Activated gamma-delta T cell (primary cell): Measurements from ENCODE around the gene LCORL.
"Not testable (repeated sequence)": the region's sequence is repeated elsewhere in the genome, so short reads cannot be mapped to it uniquely, and the experiment has no call there.

ENCODE experiments used
- DNase-seq: peaks from one replicate; lab custom pipeline; 2025; lab: John Stamatoyannopoulos, UW

Gene LCORL

GRCh38 chr4:17932041-17932440 lies 89.5 kb downstream of the LCORL start:
- no peak for DNase-seq

- no peak for DNase-seq
Observed at GRCh38 chr4:17930256-17930655, 91.3 kb downstream of the LCORL start.

DNA sequence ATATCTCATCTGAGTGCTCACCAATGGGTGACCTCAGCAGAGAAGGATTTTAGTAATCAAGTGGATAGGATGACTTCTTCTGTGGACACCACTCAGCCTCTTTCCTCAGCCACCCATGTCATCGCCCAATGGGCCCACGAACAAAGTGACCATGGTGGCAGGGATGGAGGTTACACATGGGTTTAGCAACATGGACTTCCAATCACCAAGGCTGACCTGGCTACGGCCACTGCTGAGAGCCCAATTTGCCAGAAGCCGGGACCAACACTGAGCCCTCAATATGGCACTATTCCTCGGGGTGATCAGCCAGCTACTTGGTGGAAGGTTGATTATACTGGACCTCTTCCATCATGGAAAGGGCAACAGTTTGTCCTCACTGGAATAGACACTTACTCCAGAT lies 97.4 kb downstream of the LCORL start:
- DNase-seq = no peak

DNA sequence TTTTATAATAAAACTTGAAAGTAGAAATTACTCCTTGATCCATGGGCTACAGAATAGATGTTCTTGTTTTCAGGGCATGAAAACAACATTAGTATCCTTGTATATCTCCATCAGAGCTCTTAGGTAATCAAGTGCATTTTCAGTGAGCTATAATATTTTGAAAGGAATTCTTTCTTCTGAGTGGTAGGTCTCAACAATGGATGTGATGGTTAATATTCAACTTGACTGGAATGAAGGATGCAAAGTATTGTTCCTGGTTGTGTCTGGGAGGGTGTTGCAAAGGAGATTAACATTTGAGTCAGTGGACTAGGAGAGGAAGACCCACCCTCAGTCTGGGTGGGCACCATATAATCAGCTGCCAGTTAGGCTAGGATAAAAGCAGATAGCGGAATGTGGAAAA lies 100.1 kb downstream of the LCORL start:
- no peak for DNase-seq

DNA sequence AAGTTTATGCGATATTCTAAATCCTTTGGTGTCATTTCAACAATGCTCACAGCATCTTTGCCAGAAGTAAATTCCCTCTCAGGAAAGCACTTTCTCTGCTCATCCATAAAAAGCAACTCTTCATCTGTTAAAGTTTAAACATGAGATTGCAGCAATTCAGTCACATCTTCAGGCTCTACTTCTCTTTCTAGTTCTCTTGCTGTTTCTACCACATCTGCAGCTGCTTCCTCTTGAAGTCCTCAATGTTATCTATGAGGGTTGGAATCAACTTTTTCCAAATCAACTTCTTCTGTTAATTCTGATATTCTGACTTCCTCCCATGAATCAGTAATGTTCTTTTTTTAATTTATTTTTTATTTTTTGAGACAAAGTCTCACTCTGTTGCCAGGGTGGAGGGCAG lies 100.9 kb downstream of the LCORL start:
- no peak for DNase-seq

GRCh38 chr4:17915439-17915838 lies 106.1 kb downstream of the LCORL start:
- DNase-seq = no peak

DNA sequence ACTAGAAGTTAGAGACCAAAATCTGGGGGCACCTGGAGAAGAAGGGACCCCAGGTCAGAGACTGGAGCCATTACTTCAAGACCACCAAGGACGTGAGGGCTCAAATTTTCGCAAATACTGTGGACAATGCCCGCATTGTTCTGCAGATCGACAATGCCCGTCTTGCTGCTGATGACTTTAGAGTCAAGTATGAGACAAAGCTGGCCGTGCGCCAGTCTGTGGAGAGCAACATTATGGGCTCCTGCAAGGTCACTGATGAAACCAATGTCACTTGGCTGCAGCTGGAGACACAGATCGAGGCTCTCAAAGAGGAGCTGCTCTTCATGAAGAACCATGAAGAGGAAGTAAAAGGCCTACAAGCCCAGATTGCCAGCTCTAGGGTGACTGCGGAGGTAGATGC lies 109.5 kb downstream of the LCORL start:
- no peak for DNase-seq

DNA sequence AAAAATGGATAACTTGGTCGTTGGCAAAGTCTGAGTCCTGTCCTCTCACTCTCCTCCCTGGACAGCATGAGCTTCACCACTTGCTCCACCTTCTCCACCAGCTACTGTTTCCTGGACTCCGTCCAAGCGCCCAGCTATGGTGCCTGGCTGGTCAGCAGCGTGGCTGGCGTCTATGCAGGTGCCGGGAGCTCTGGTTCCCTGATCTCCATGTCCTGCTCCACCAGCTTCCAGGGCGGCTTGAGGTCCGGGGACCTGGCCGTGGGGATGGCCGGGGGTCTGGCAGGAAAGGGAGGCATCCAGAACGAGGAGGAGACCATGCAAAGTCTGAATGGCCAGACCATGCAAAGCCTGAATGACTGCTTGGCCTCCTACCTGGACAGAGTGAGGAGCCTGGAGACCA lies 109.9 kb downstream of the LCORL start:
- no peak for DNase-seq

- no peak for DNase-seq
Observed at GRCh38 chr4:17898553-17899055, 123.0 kb downstream of the LCORL start.

- no peak for DNase-seq
Observed at GRCh38 chr4:17895481-17895880, 126.1 kb downstream of the LCORL start.

GRCh38 chr4:17894421-17894820 lies 127.1 kb downstream of the LCORL start:
- no peak for DNase-seq

GRCh38 chr4:17889692-17890091 lies 131.9 kb downstream of the LCORL start:
- no peak for DNase-seq

DNA sequence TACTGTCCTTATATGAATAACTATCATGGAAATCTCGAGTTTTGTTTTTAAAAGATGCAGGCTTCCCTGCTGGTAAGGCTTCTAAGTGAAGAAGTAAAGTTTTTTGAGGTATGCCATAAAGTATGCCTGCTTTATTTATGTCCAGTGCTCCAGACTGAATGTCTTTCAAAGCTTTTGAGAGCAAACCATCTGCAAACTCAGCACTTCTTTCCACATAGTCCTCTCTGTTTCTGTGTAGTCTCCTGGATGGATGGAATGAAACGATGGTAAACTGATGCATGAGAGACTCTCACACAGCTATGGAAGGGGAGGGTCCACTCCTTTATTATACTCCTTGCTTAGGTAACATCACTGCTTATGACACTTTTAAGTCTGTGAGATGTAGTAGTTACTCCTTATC lies 137.0 kb downstream of the LCORL start:
- DNase-seq = no peak

GRCh38 chr4:17884063-17884462 lies 137.5 kb downstream of the LCORL start:
- no peak for DNase-seq

GRCh38 chr4:17877661-17878060 lies 143.9 kb downstream of the LCORL start:
- no peak for DNase-seq

- no peak for DNase-seq
Observed at GRCh38 chr4:17876943-17877342, 144.6 kb downstream of the LCORL start.

DNA sequence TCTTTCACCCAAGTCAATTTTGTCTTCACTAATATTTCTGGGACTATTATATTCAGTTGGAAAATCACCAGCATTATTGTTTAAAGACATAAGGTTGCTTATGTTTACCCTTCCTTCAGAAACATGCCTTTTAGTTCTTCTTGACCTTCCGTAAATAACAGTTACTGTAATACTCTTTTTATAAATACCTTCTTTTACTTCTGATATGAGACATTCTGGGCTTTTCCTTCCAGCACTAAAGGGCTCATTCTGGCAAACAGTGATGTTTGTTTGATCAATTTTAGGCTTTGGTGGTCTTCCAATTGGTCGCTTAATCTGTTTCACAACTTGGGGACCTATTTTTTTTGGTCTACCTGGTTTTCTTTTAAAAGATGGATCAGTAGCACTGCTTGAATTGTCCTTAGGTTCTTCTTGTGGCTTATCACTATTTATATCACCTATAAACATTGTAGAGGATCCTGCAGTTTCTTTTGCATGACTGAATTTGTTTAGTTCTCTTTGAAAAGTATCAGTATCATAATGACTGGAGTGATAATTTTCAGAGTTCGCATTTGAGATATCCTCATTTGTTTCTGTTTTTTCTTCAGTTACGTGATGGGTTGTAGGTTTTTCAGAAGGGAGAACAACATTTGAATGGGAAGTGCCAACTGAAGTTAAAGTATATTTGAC lies 146.0 kb downstream of the LCORL start:
- DNase-seq = no peak

- DNase-seq = no peak
Observed at GRCh38 chr4:17869327-17869726, 152.2 kb downstream of the LCORL start.

- no peak for DNase-seq
Observed at GRCh38 chr4:17867276-17867675, 154.3 kb downstream of the LCORL start.

GRCh38 chr4:17866810-17867209 lies 154.7 kb downstream of the LCORL start:
- DNase-seq = no peak

DNA sequence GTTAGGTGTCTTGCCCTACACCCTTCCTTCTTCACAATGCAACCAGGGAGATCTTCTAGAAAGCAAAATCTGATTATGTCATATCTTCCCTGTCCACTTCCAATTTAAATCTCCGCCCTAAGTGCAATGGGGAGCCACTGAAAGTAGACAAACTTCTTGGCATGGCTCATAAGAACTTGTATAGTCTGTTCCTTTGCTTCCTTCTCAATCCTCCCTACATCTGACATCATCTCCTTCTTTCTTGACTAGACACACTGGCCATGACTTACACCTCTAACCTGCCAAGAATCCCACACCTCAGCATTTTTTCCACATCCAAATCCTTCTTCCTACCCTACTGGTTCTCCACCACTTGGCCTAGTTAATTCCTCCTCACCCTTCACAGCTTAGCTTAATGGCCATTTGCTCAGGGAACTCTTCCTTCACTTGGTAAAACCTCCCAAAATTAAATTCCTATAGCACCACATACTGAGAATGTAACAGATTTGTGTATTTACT lies 155.6 kb downstream of the LCORL start:
- DNase-seq = no peak

DNA sequence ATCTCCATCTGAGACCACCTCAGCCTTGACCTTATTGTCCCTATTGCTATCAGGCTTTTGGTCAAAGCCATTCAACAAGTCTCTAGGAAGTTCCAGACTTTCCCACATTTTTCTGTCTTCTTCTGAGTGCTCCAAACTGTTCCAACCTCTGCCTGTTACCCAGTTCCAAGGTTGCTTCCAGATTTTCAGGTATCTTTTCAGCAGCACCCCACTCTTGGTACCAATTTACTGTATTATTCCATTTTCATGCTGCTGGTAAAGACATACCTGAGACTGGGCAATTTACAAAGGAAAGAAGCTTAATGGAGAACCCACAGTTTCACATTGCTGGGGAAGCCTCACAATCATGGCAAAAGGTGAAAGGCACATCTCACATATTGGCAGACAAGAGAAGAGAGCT lies 159.6 kb downstream of the LCORL start:
- not testable (repeated sequence) for DNase-seq

- DNase-seq = no peak
Observed at GRCh38 chr4:17859793-17860406, 161.7 kb downstream of the LCORL start.

DNA sequence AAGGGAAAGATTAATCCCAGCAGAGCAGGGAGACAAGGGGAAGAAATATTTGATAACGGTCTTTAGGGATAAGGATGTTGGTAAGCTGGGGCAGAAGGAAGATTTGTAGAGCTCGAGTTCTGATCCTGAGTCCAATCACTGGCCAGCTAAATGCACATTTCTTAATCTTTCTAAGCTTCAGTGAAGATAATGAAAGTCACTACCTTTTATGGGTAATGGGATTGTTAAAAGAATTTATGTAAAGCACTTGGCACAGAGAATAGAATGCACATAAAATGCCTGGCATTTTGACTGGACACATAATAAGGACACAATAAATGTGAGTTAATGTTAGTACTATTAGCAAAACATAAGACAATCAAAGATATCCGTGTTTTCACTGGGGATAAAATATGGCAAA lies 167.5 kb downstream of the LCORL start:
- no peak for DNase-seq
